Jurkat, Clone E6-1 (cell line): Measurements from ENCODE around the gene RBFOX1. TPM values are rescaled to one million over a fixed set of nuclear protein-coding genes. Genes with fewer than 3 reads are reported as not detected.
A peak's percentile ranks its signal among the peaks of the same experiment; 100 is the strongest.

Experiments used
- DNase-seq: peaks from one replicate; pipeline ENCODE4 v3.0.0-alpha.2; 2011; ENCODE audit warnings: low read depth, low spot score
- H3K4me3 ChIP-seq: 2 replicates; pipeline ENCODE4 v1.5.1; 2011; ENCODE audit warnings: mild to moderate bottlenecking, low read length, control low read depth, moderate library complexity
- polyA plus RNA-seq: library from polyadenylated mRNA; unstranded; fragments of >200 nt; gene quantifications from one replicate; pipeline ENCODE4 v1.2.1, GENCODE V29; 2012; ENCODE audit warnings: missing spikeins; ENCODE audit not compliant: insufficient read length, insufficient read depth

The RBFOX1 gene
- polyA plus RNA-seq, result not detected

DNA sequence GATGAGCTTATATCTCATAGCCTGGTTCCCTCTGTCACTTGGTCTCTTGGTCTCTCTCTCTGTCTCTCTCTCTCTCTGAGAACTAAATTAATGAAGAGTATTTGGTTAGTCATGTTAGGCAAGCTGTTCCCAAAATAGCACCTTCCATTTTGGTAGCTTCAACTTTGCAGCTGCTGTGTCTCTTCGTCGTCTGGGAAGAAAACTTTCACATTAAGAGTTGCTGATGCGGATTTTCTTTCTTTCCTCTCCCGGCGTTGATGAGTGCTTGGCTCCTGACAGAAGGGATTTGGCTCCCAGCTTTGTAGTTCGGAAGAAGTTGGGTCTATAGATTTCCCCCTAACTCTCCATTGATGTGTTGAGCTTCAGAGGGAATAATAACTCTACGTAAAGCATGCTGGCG, at the start of gene RBFOX1:
Gene RBFOX1, plus strand, starts transcription at position 235 of the 400 bp plus-strand sequence.
- DNase-seq, result no peak
- H3K4me3 ChIP-seq, result no peak within 1 kb of the TSS

DNA sequence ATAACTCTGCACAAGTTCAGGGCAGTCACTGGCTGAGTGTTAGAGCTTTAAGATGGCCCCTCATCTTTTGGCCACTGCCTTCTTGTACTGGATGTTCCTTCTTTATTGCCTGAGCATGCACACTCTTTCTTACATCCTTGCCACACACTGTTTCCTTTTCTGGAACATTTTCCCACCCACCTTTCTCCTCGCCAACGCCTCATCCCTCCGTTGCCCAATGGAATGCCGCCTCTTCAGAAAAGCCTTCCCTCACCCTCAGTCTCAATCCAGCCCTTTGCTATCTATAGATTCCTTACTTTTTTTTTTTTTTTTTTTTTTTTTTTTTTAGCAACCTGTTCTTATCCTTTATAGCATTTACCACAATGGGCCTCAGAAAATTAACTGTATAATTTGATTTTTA, 47.9 kb upstream of the RBFOX1 start:
- no peak for DNase-seq
- no peak overlapping the region for H3K4me3 ChIP-seq

DNA sequence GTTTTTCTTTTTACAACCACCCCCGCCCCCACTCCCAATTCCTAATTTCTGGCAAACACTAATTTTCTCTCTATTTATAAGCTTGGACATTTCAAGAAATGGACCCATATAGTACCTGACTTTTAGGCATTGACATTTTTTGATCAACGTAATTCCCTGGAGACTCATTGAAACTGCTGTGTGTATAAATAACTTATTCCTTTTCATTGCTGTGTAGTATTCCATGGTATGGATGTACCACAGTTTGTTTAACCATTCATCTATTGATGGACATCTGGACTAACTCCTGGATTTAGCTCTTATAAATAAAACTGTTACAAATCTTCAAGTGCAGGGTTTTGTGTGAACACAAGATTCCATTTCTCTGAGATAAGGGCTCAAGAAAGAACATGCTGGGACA, 47.1 kb upstream of the RBFOX1 start:
- DNase-seq, result no peak
- no peak overlapping the region for H3K4me3 ChIP-seq

DNA sequence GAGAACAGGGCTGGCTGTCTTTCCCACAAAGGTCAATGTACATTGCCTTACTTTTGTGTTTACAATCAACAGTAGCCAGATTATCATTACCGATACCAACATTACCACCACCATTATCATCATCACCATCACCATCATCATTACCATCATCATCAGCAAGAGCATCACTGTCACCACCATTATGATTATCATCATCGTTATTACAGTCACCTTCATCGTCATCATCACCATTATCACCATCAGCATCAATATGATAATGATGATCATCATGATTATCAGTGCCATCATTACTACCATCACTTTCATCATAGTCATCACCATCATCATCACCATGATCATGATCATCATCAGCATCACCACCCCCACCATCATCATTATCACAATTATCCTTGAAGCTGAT, 43.3 kb upstream of the RBFOX1 start:
- H3K4me3 ChIP-seq, result no peak overlapping the region
- DNase-seq, result no peak

DNA sequence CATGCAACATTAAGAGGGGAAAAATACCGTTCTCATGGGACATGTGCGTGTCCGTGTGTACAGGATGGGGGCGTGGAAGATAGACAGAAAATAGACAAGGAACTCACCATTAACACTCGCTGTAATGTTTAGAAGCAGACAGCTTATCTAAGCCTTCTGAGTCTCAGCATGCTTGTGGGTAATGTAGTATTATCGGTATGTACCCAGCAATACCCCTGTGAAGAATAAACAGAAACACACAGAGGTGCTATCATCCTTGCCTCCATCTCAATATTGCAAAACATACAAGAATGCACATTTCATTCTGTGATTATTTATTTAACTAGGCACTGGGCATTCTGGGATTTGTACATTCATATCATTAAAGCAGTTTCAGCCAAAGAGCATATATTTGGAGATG, 42.0 kb upstream of the RBFOX1 start:
- DNase-seq, result no peak
- H3K4me3 ChIP-seq, result no peak overlapping the region

DNA sequence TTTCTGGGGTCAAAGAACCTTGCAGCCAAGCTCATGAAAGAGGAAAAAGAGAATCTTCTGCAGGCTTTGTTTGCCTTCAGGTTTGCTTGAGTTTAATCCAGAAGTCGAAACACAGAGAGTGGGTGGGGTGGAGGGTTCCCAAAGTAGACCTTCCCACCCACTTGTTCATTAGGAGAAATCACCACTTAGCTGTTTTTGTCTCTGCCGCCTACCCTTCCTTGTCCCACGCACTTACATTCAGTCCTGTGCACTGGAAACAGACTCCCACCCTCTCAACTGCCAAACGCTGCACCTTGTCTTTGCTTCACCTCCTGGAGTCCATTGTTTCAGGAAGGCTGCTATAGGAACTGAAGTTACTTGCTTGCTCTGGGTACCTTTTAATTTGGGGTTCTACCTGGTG, 38.6 kb upstream of the RBFOX1 start:
- no peak for DNase-seq
- no peak overlapping the region for H3K4me3 ChIP-seq

DNA sequence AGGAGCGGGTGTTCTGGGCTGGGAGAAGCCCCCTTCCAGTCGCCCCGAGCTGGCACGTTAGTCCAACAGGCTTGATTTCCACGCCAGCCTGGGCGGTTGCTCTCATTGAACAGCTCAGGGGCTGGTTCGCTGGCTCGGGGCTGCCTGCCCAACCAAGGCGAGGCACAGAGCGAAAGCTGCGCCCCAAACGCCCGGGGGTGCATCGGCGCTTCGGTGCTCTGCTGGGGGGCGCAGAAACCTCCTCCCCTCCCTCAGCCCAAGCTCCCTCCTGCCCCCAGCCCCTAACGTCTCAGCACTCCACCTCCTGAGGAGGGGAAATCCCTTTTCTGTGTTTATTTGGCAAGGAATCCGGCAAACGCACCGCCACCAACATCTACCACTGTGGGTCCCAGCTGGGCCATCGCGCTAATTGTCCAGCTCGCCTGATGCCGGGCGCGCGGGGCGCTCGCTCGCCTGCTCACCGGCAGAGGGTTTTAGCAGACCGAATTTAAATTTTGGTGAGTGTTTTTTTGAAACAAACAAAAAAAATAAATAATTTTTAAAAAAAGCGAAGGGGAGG, 29.5 kb upstream of the RBFOX1 start:
- no peak for DNase-seq
- no peak overlapping the region for H3K4me3 ChIP-seq

DNA sequence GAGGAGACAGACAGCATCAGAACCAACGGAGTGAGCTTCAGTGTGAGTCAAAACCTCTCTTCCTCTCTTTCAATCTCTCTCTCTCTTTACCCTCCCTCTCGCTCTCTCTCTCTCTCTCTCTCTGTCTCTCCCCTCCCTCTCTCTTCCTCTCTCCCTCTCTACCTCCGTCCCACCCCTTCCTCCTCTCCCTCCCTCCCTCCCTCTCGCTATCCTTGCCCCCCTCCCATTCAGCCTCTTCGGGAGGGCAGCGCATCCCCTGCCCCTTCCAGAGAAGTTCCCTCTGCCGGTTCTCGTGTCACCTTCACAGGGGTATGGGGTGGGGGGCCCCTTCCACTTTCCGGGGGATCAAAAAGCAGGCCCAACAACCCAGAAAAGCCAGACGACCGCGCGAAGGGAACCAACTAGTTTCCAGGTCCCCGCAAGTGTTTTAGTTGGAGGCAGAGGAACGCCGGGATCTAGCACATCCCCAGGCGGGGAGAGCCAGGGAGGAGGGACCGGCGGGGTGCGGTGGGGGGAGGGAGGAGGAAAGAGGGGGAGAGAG, 28.9 kb upstream of the RBFOX1 start:
- DNase-seq, result no peak
- H3K4me3 ChIP-seq, result no peak overlapping the region

DNA sequence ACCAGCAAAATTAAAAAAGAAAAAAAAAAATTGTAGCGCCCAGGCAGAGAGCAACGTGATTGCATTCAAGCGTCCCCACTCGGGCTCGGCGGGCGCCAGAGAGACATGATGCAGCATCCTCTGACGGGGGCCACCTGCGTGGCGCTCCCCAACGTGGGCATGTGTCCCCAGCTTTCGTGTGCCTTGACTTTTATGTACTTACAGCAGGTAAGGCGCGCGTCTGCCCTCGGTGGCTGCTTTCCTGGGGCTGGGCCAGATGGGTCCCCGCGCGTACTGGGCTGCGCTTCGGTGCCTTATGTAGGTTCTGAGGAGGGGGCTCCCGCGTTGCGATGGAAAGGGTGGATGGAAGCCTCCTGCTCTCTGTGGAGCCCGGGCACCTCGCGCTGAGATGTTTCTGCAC, 28.4 kb upstream of the RBFOX1 start:
- no peak overlapping the region for H3K4me3 ChIP-seq
- DNase-seq, result no peak

DNA sequence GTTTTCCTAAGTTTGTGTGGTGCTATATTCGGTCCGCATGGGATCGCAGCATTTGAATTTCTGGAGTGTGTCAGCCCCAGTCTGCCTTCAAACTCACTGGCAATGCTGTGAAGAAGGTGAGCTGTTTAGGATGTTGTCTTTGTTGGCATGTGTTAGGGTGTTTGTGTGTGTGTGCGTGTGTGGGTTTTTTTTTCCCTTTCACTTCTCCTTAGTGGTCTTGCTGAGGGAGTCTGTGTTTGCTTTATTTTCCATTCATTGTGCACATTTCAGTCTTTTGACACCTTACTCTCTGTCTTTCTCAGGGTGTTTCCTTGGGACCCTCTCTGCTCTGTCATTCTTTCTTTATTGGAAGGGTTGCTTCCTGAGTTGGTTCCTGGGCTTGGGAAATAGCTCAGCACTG, 27.7 kb upstream of the RBFOX1 start:
- no peak overlapping the region for H3K4me3 ChIP-seq
- no peak for DNase-seq

DNA sequence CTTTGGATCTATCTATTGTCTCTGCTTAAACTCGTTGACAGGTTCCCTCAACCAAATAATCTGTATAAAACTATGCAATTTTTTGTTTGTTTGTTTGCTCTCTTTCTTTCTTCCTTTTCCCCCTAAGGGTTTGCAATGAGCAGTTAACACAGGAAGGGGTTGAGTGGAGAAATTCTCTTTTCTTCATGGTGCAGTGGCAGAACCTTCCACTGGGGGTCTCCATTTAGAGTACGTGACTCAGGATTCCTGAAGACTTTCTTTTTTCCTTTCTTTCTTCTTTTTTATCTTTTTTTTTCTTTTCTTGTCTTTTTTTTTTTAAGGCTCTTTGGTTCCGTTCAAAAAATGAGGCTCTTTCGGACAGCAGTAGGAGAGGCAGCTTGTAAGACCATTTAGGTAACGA, 19.5 kb upstream of the RBFOX1 start:
- H3K4me3 ChIP-seq, result no peak overlapping the region
- DNase-seq, result peak; percentile 5

DNA sequence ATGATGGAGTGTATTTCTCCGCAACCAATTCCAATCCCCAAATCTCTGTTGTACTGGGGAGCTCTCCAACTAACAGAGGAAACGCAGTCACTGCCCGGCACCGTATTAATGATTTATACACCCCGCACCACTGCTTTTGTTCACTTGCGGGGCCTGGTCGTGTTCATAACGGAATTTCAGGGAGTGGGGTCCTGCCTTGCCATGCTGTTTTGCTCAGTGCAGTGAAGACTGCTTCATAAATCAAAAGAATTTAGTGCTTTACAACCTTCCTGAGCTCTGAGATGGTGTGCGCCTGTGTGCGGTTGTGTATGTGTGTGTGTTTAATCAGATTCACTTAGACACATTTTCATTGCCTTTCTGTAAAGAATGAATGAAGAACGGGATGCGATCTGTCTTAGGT, 18.5 kb upstream of the RBFOX1 start:
- no peak overlapping the region for H3K4me3 ChIP-seq
- no peak for DNase-seq

DNA sequence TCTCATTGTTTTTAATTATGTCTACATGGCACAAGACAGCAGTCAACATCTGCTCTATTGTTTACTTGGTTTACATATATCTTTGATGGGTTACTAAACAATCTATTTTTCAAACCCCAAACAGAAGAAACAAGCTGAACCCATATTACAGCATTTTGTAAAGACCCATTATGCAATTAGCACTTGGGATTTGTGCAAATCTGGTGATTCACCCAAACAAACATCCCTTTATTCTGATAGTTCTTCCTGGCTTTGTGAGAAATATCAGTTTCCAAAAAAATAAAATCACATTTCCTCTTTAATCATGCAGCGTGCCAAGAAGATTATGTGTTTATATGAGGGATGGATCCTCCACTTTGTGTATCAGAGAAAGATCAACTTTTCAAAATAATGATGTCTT, 16.8 kb upstream of the RBFOX1 start:
- H3K4me3 ChIP-seq, result no peak overlapping the region
- DNase-seq, result no peak

DNA sequence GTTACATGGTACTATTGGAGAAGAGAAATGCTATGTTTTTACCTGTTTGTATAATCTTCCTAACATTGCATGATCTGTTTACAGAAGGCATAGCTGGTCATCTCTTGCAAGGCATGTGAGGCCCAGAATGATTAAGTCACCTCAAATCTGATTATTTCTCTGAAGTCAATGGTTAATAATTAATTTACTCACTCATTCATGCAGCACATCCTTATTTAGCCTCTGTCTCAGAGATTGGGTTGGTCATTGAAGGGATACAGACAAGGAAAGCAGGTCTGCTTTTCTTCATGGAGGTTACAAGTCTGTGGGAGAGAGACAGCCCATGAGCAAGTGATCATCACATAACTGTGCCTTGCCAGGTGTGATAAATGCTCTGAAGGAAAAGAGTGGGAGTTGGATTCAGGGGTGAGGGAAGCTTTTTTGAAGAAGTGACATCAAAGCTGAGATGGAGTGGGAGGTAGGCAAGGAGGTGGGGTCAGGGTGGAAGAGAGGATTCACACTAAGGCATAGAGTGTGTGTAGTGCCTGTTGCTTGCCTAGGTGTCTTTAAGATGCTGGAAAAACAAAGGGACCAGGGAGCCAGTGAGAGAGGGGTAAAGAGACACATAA, 16.3 kb upstream of the RBFOX1 start:
- DNase-seq, result no peak
- H3K4me3 ChIP-seq, result no peak overlapping the region

DNA sequence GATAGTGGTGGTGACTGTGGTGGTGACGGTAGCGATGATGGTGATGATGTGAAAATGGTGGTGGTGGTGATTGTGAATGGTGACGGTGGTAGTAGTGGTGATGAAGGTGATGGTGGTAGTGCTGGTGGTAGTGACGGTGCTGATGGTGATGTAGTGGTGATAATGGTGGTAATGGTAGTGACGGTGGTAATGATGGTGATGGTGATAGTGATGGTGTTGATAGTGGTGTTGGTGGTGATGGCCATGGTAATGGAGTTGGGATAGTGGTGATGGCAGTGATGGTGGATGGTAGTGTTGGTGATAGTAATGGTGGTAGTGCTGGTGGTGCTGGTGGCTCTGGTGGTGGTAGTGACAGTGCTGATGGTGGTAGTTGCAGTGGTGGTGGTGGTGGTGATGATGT, 14.7 kb upstream of the RBFOX1 start:
- DNase-seq, result no peak
- H3K4me3 ChIP-seq, result no peak overlapping the region

DNA sequence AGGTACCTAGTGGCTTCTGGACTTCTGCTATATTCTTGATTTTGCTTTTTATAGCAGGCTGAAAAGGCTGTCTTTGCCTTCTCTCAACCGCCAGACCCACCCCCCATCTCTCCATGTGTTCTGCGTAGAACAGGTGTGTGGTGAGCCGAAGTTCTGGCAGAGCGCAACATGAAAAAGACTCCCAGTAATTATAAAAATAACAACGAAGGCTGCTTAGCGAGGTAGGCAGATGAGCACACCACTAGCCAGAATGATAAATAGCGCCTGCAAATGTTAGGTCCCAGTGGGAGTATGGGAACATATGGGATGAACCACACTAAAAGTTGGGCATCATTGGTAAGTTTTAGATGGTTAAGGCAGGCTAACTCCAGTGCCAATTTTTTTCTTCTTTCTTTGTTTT, 14.0 kb upstream of the RBFOX1 start:
- H3K4me3 ChIP-seq, result no peak overlapping the region
- no peak for DNase-seq

DNA sequence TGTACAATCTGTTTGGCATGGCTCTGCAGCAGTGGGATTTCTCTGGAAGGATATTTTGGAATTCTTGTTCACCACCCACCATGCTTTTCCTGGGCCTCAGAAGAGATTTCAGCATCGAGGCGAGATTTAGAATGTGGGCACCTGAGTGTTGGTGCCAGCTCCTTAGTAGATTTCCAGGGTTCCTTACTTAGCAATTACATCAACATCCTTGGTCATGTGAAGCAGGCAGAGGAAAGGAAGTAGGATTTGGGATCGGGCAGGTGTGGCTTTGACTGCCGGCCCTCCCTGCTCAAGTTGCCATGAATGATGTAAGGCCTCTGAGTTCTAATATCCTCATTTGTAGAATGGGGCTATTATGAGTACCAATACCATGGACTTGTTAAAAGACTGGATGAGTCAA, 13.1 kb upstream of the RBFOX1 start:
- no peak for DNase-seq
- no peak overlapping the region for H3K4me3 ChIP-seq

DNA sequence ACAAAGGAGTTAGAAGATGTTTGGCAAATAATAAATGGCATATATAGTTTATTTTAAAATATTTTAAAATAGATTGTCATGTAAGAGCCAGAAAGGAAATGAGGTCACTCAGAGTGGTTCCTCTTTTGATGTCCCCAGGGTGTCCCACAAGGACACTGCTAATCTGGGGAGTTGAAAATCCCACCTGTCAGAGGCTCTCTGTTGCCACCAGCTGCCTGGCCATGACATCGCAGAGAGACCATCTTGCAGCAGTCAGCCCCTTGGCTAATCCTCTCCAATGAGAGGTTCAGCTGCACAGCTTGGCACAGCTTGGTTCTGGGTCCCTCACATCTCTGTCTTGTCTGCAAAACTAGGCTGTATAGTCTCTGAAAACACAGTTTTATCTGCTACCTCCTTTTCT, 11.0 kb upstream of the RBFOX1 start:
- DNase-seq, result no peak
- H3K4me3 ChIP-seq, result no peak overlapping the region

DNA sequence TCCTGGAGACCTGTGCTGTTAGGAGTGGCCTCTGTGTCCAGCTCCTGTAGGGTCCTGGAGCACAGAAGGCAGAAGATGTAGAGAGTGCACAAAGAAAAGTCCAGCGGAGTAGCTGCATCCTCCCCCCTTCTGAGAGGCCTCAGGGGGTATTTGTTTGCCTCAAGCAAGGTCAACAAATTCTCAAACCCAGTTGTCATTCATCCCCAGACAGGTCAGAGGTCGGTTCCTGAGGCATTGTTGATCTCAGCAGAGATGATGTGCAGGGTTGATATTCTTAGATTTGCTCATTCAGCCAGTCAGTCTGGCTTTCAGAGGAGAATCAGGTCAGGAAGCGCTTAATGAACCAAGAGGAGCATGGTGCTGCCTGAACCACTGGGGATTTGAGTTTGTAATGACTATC, 8.3 kb upstream of the RBFOX1 start:
- DNase-seq, result no peak
- no peak overlapping the region for H3K4me3 ChIP-seq

DNA sequence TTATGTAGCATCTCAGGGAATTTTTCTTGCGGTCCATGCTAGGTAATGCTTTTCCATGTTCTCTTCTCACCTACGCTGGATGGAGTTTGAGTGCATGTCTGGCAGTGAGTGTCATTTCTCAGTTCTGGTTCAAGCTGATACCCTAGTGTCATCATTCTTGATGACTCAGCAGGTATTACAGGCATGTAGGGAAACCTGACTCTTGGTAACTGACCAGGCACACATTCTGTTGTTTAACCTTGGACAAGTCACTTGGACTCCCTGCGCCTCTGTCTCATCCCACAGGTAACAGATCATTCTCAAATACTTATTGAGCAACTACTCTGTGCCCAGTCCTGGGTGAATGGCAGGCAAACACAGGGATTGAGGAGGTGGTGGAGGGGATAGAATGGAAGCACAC, 6.8 kb upstream of the RBFOX1 start:
- DNase-seq, result no peak
- H3K4me3 ChIP-seq, result no peak overlapping the region

DNA sequence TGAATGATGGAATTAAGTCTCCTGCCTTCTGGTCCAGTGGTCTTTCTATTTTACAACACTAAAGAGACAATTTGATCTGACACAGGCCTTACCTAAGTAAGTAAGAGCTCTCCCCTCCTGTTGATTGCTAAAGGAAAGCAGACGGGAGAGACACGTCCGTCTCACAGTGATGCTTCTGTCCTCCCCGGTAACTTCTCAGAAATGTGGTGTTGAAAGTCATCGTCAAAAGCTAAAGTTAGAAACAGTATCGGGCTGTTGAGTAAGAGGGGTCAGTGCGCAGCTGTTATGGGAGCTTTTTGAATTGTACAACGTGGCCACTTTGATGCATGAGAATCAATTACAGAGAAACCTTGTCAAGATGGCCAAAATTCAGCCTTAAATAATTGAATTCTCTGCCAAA, 1.9 kb upstream of the RBFOX1 start:
- DNase-seq, result no peak
- H3K4me3 ChIP-seq, result no peak overlapping the region
